Spleen (tissue), 7 donors: Measurements from ENCODE around the gene SCARB1.

Source experiments
- POLR2A ChIP-seq, 3 donors: fragments of 450-650 bp; IDR thresholded peaks; one replicate each; pipeline ENCODE4 v1.5.1; 2017; ENCODE audit warnings: antibody characterized with exemption in 3 of 3, mild to moderate bottlenecking in 1 of 3
- TF ChIP-seq, protein P1 (sequence below), 11 experiments: fragments of 200-600 bp in 7 of 11; fragments of 450-650 bp in 4 of 11; sonication (generic) in 4 of 11; IDR thresholded peaks in 8 of 11; conservative IDR thresholded peaks in 3 of 11; 1 replicate in 7 of 11; 2 replicates in 4 of 11; pipeline versions ENCODE4 v1.4.0 to v1.8.0; 2016 to 2021; ENCODE audit warnings: antibody characterized with exemption in 11 of 11, inconsistent platforms in 4 of 11, mild to moderate bottlenecking in 1 of 11
- donor health status: DM: no; HTN: no; CAD: no; lungs with moderate emphysema.
- donor health status: DM: no; HTN: no; CAD: no.
- donor health status: DM: no; HTN: no; CAD: no.

- TF ChIP-seq, protein P1, sequence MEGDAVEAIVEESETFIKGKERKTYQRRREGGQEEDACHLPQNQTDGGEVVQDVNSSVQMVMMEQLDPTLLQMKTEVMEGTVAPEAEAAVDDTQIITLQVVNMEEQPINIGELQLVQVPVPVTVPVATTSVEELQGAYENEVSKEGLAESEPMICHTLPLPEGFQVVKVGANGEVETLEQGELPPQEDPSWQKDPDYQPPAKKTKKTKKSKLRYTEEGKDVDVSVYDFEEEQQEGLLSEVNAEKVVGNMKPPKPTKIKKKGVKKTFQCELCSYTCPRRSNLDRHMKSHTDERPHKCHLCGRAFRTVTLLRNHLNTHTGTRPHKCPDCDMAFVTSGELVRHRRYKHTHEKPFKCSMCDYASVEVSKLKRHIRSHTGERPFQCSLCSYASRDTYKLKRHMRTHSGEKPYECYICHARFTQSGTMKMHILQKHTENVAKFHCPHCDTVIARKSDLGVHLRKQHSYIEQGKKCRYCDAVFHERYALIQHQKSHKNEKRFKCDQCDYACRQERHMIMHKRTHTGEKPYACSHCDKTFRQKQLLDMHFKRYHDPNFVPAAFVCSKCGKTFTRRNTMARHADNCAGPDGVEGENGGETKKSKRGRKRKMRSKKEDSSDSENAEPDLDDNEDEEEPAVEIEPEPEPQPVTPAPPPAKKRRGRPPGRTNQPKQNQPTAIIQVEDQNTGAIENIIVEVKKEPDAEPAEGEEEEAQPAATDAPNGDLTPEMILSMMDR (IDR thresholded peaks at IDR 0.05 in 8 of 11, conservative IDR thresholded peaks at IDR 0.05 in 3 of 11) = no peak
- no peak for TF ChIP-seq POLR2A (IDR thresholded peaks at IDR 0.05)
Observed at GRCh38 chr12:124727922-124728321, 135.7 kb downstream of the SCARB1 start.
